ENCODE measurements around the gene GABARAPL2.
"Not testable (repeated sequence)": the region's sequence is repeated elsewhere in the genome, so short reads cannot be mapped to it uniquely, and the experiment has no call there.

DNA sequence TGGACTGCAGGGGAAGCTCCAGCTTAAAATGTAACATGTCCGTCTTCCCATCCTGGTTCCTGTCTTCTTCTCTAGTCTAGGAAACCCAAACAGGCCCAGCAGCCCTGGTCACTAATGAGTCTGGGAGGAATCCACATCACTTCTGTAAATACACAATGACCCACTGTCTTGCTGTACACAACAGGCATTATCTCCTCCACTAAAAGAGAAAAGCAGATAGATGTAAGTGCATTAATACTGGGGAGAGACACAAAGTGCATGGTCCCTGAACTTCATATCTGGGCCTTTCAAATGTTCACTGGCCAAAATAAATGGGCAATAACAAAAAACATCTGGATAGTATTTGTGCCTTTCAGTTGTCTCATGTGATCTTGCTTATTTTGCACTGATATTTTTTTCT, 20.3 kb upstream of the GABARAPL2 start:
- TF ChIP-seq, protein P1, sequence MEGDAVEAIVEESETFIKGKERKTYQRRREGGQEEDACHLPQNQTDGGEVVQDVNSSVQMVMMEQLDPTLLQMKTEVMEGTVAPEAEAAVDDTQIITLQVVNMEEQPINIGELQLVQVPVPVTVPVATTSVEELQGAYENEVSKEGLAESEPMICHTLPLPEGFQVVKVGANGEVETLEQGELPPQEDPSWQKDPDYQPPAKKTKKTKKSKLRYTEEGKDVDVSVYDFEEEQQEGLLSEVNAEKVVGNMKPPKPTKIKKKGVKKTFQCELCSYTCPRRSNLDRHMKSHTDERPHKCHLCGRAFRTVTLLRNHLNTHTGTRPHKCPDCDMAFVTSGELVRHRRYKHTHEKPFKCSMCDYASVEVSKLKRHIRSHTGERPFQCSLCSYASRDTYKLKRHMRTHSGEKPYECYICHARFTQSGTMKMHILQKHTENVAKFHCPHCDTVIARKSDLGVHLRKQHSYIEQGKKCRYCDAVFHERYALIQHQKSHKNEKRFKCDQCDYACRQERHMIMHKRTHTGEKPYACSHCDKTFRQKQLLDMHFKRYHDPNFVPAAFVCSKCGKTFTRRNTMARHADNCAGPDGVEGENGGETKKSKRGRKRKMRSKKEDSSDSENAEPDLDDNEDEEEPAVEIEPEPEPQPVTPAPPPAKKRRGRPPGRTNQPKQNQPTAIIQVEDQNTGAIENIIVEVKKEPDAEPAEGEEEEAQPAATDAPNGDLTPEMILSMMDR (IDR thresholded peaks at IDR 0.05; ENCODE audit: poor library complexity, severe bottlenecking) = not testable (repeated sequence)
- not testable (repeated sequence) for TF ChIP-seq SMC3 (conservative IDR thresholded peaks at IDR 0.05; ENCODE audit: poor library complexity); EZH2 (IDR thresholded peaks at IDR 0.05; ENCODE audit: borderline replicate concordance, insufficient read depth, low read length, poor library complexity, severe bottlenecking); TAF1 (IDR thresholded peaks at IDR 0.05; ENCODE audit: low read depth); POLR2AphosphoS5 (IDR thresholded peaks at IDR 0.05); MXI1 (conservative IDR thresholded peaks at IDR 0.05; ENCODE audit: poor library complexity, severe bottlenecking); EP300 (conservative IDR thresholded peaks at IDR 0.05; ENCODE audit: poor library complexity, severe bottlenecking); RAD21 (conservative IDR thresholded peaks at IDR 0.05); REST (IDR thresholded peaks at IDR 0.05; ENCODE audit: borderline replicate concordance)

Data from neural cell (in vitro differentiated cells).